HG02588 (cell line): ENCODE results near the gene INTS6.

ENCODE experiments used
- ATAC-seq: cut with Tn5 transposase; IDR thresholded peaks from one replicate; pipeline ENCODE4 v1.9.1; 2021; ENCODE audit warnings: mild to moderate bottlenecking, moderate library complexity; ENCODE audit not compliant: unreplicated experiment

The INTS6 gene

GRCh38 chr13:51455532-51455931, 2.7 kb upstream of the INTS6 start:
- no peak for ATAC-seq

GRCh38 chr13:51453959-51454703, 1.3 kb upstream of the INTS6 start:
- no peak for ATAC-seq

GRCh38 chr13:51453207-51453958, 547 bp upstream of the INTS6 start:
- ATAC-seq: peak; percentile 38

DNA sequence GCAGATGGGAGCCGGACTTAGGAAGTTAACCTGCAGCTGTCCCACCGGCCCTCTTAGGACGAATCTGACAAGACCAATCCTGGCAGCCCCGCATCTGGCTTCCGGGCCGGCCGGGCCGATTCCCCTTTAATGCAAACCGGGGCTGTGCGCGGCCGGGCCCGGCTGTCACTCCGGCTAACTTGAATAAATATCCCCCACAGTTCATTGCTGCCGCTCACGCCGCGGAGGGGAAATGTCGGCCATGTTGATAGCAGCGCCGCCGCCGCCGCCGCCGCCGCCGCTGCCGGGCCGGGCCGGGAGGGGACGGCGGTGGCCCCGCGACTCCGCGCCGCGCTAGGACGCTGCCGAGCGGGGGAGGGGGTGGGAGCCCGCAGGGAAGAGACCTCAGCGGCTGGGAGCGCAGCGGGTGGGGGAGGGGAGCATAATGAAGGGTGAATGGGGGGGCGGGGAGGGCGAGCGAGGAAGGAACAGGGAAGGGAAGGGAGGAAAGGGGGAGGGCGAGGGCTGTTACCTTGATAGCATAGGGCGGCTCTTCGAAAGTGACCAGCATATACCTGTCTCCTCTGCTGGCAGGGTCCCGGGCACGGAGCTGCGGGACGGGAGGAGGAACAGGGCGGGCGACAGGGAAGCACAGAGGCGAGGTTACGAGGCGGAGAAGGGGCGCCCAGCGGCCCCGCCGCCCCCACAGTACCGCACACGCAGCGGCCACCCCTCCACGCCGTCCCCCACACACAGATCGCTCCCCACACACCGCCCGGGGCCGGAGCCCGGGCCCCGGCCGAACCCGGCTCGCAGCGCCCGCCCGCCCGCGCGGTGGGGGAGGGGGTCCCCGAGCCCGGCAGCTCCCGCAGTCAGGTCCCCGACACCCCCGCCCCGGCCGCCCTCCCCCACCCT, 1.1 kb downstream of the INTS6 start:
- ATAC-seq: peak; percentile 31

- no peak for ATAC-seq
Observed at GRCh38 chr13:51451134-51451466, 1.7 kb downstream of the INTS6 start.

- no peak for ATAC-seq
Observed at GRCh38 chr13:51449018-51449417, 3.8 kb downstream of the INTS6 start.

- no peak for ATAC-seq
Observed at GRCh38 chr13:51444922-51445321, 7.9 kb downstream of the INTS6 start.

DNA sequence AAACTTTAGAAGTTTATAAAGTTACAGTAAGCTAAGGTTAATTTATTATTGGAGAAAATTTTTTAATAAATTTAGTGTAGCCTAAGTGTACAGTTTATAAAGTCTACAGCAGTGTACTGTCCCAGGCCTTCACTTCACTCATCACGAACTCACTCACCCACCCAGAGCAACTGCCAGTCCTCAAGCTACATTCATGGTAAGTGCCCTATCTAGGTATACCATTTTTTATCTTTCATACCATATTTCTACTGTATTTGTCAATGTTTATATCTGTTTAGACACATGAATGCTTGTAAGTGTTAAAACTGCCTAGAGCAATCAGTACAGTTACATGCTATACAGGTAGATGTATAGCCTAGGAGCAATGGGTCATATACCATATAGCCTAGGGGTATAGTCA, 12.5 kb downstream of the INTS6 start:
- ATAC-seq: no peak

GRCh38 chr13:51437550-51438127, 15.2 kb downstream of the INTS6 start:
- ATAC-seq: no peak

GRCh38 chr13:51435002-51435578, 17.7 kb downstream of the INTS6 start:
- no peak for ATAC-seq

GRCh38 chr13:51432576-51432975, 20.3 kb downstream of the INTS6 start:
- ATAC-seq: no peak

DNA sequence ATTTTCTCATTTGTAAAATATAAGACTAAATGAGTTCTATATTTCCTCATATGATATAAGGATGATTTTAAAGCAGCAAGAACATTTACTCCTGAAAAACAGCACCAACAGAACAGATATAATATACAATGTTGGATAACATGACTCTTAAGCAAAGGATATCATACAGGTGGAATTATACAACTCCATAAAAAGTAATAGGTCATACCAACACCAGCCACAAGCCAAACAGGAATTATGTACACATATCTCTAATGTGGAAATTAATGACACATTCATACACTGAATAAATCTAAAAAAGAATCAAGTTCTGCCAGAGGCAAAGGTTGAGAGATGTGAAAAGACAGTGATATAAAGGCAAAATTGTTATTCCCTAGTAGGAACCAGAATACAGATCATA, 25.9 kb downstream of the INTS6 start:
- ATAC-seq: no peak

- no peak for ATAC-seq
Observed at GRCh38 chr13:51425410-51426042, 27.3 kb downstream of the INTS6 start.

DNA sequence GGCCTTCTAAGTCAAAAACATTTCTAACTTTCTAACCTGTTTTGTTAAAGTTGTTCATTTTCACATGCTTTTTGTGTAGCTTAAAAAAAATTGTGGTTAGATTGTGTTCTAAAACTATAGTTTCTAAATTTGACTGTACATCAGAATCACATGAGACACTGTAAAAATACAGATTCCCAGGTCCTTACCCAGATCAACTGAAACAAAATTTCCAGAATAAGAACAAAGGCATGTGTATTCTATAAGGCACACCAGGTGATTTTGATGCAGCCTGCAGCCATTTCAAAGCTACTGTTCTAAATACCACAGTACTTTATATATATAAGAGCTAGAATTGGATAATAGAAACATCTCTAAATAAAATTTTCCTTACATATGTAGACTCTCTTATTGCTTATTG, 29.1 kb downstream of the INTS6 start:
- no peak for ATAC-seq

- no peak for ATAC-seq
Observed at GRCh38 chr13:51422484-51422883, 30.4 kb downstream of the INTS6 start.

- ATAC-seq: no peak
Observed at GRCh38 chr13:51420681-51421490, 31.9 kb downstream of the INTS6 start.

GRCh38 chr13:51419001-51419636, 33.7 kb downstream of the INTS6 start:
- no peak for ATAC-seq

DNA sequence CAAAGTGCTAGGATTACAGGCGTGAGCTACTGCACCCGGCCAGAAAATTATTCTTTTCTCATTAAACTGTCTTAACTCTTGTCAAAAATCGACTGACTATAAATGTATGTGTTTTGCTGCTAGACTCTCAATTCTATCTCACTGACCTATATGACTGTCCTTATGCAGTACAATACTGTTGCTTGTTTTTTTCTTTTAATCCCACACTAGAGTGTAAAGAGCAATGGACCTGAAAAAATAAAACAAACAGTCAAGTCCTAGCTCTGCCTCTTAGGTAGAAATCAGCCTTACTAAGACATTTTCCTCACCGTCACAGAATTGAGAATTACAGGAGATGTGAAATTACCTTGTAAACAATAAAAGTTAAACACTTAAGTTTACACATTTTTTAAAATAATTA, 35.1 kb downstream of the INTS6 start:
- no peak for ATAC-seq

GRCh38 chr13:51416107-51416506, 36.7 kb downstream of the INTS6 start:
- ATAC-seq: no peak
